ENCODE results near the gene FAM111B. TPM values are rescaled to one million over a fixed set of nuclear protein-coding genes. Genes with fewer than 3 reads are reported as not detected.

FAM111B gene
- total and polyA plus RNA-seq, 11 donors, result 0.18 to 4.8 (median 0.41) TPM; not detected in 4

DNA sequence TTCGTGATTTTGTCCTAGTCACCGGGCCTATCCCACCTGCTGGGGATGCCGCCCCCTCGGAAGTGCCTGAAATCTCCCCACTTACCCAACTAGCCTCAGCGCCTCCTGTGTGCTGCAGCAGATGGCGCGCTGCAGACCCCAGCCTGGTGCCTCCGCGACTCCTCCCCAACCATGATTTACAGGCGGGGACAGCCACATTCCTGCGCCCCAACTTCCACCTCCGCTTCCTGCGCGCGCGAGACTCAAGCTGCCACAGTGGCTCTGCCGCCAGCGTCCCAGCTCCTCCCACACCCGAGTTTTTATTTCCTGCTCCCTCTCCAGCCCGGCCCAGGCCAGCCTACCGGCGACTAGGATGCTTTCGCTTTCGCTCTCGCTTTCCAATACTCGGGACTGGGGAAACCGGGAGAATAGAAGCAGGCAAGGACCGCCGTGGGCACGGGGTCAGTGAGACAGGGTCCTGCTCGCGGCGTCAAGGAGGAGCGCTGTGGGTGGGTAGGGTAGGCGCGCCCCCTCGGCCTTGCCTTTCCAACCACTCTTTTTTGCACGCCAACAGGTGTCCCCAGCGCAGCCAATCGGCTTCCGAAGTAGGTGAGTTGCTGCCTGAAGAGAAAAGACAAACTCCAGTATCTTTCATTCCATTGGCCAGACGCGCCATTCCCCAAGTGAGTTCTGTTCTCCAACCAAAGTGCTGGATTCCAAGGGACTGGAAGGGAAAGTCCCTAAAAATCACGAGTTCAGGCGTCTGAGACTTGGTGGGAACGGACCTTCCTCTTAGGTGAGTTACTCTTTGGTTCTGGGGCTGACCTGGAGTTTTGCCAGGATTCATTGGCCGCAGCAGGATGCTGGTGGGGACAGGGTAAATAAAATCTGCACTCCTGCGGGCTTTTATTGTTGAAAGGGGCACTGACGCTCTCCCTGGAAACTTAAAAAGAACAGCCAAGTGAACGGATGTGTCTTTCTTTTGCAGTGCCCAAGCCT, 35.8 kb downstream of the FAM111B start, which contains the start of gene FAM111A:
Gene FAM111A, plus strand, starts transcription at position 327 of the 978 bp plus-strand sequence. CDS start 6,017 bp downstream, outside the sequence.
- peaks cover 0 to 54% (median 19%) of the 10 kb centered on the region in 12 donors for H3K4me1 ChIP-seq
- peaks cover 0 to 22% (median 5%) of the 10 kb centered on the region in 9 donors for H3K36me3 ChIP-seq
- TF ChIP-seq, protein P1, sequence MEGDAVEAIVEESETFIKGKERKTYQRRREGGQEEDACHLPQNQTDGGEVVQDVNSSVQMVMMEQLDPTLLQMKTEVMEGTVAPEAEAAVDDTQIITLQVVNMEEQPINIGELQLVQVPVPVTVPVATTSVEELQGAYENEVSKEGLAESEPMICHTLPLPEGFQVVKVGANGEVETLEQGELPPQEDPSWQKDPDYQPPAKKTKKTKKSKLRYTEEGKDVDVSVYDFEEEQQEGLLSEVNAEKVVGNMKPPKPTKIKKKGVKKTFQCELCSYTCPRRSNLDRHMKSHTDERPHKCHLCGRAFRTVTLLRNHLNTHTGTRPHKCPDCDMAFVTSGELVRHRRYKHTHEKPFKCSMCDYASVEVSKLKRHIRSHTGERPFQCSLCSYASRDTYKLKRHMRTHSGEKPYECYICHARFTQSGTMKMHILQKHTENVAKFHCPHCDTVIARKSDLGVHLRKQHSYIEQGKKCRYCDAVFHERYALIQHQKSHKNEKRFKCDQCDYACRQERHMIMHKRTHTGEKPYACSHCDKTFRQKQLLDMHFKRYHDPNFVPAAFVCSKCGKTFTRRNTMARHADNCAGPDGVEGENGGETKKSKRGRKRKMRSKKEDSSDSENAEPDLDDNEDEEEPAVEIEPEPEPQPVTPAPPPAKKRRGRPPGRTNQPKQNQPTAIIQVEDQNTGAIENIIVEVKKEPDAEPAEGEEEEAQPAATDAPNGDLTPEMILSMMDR (IDR thresholded peaks at IDR 0.05), result peak in 9 of 12 donors; percentile 5 to 48 (median 26)
- TF ChIP-seq POLR2A (IDR thresholded peaks at IDR 0.05), result peak in 1 of 2 donors; percentile 45
- intact Hi-C loops (cut with DNase I), result loop anchor here in 2 of 10 donors (5.0 to 10.0 kb wide), 2 partner anchors 522 to 566 kb away; partner anchors contain the start of genes LPXN (in 1 of the 2), PATL1 (in 1 of the 2) and ZFP91 (in 1 of the 2)
- peak; percentile 88 to 92 (median 90) for DNase-seq
- H3K27me3 ChIP-seq, result no peaks in the 10 kb centered on the region
- peak within 1 kb of the TSS; percentile 45 to 90 (median 76) for H3K4me3 ChIP-seq
- 0 to 2% (median 1%) methylated on average over 49 to 50 of the region's 50 CpGs for WGBS, 4 donors
- peak; percentile 91 to 97 (median 96) for ATAC-seq
- peak within 1 kb of the TSS; percentile 54 to 97 (median 88) for H3K27ac ChIP-seq
- H3K9me3 ChIP-seq, result no peaks in the 10 kb centered on the region

DNA sequence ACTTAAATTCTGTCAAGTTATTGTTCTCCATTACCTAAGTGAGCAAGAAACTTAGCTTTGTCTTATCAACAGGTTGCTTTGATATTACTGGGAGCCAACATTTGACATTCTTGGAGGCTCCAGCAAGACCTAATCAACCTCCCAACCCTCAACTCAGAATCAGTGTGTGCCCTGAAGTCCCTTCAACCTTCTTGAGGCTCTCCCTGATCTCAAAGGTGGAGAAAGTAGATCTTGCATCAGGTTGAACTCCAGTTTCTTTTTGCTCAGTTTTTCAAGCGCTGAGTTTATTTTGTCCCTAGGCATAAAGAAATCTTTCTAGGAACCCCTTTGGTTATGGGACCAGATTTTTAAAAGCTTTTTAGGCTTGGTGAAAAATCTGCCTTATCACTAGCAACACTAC, 37.1 kb downstream of the FAM111B start:
- no peak for DNase-seq
- Histone ChIP-seq H3K4me1 (peaks cover 0 to 54% (median 19%) of the 10 kb centered on the region in 12 donors), H3K36me3 (peaks cover 0 to 23% (median 5%) of the 10 kb centered on the region in 9 donors), H3K9me3 (no peaks in the 10 kb centered on the region), H3K27ac (peak overlapping the region in 11 of 12 donors; percentile 60 to 97 (median 89)), H3K27me3 (no peaks in the 10 kb centered on the region), H3K4me3 (peak overlapping the region in 11 of 12 donors; percentile 29 to 90 (median 67))
- ATAC-seq, result no peak
- TF ChIP-seq POLR2A (IDR thresholded peaks at IDR 0.05), result no peak
- TF ChIP-seq, protein P1 (IDR thresholded peaks at IDR 0.05), result no peak
- 80 to 97% (median 86%) methylated on average over 1 of the region's 1 CpG for WGBS, 4 donors
- intact Hi-C loops (cut with DNase I), result loop anchor here in 2 of 10 donors (5.0 to 10.0 kb wide), 2 partner anchors 521 to 567 kb away; partner anchors contain the start of genes LPXN (in 1 of the 2), PATL1 (in 1 of the 2) and ZFP91 (in 1 of the 2)

DNA sequence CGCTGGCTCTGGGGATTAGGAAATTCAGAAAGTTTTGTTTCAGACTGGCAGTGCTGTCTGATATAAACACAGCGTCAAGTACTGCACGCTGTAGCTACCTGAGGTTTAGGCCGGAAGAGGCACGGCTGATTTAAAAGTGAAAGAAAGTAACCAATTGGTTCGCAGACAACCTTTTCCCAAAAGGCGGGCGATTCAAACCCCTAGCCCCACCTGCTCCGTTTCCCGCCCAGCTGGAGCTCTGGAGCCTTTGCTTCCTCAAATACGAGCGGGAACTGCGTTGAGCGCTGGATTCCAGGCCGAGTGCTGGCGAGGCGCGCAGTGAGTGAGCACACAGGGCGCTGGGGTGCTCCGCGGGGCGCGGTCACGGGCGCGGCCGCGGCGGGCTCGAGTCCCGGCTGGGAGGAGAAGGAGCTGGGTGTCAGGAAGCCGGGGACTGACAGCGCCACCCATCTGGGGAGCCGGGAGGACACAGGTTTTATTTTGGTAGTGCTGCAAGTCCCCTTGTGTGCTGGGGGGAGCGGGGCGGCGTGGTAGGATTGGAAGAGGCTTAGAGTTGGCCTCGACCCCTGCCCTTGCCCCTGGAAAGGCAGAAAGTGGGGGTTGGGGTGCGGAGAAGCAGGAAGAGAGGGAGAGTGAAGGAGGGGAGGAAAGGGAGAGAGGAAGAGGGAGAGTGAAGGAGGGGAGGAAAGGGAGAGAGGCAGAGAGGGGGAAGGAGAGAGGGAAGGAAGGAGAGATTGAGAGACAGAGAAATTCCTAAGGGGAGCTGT, 37.7 kb downstream of the FAM111B start:
- H3K36me3 ChIP-seq, result peaks cover 0 to 25% (median 10%) of the 10 kb centered on the region in 9 donors
- H3K27ac ChIP-seq, result peak overlapping the region in 11 of 12 donors; percentile 60 to 97 (median 89)
- no peaks in the 10 kb centered on the region for H3K9me3 ChIP-seq
- peak; percentile 16 to 74 (median 64) for ATAC-seq
- peak overlapping the region; percentile 16 to 90 (median 66) for H3K4me3 ChIP-seq
- peak; percentile 76 to 86 (median 80) for DNase-seq
- H3K4me1 ChIP-seq, result peaks cover 0 to 54% (median 19%) of the 10 kb centered on the region in 12 donors
- TF ChIP-seq POLR2A (IDR thresholded peaks at IDR 0.05), result no peak
- TF ChIP-seq, protein P1 (IDR thresholded peaks at IDR 0.05), result peak in 2 of 12 donors; percentile 14 to 19
- 3 to 4% (median 3%) methylated on average over 36 to 39 of the region's 39 CpGs for WGBS, 4 donors
- H3K27me3 ChIP-seq, result no peaks in the 10 kb centered on the region
- intact Hi-C loops (cut with DNase I), result loop anchor here in 2 of 10 donors (5.0 to 10.0 kb wide), 2 partner anchors 520 to 567 kb away; partner anchors contain the start of genes LPXN (in 1 of the 2), PATL1 (in 1 of the 2) and ZFP91 (in 1 of the 2)
